AG04449 (cell line): ENCODE data around the gene MMUT.

ENCODE experiments used
- CTCF ChIA-PET: fragments of 350-600 bp; formaldehyde crosslinking; extraction: SDS; loops from one replicate; lab custom pipeline; 2021; ENCODE audit warnings: antibody characterized with exemption; lab: Yijun Ruan, JAX
- POLR2A ChIA-PET: fragments of 400-600, 350-600 bp; formaldehyde crosslinking; extraction: SDS; loops from one replicate; lab custom pipeline; 2020; ENCODE audit warnings: antibody characterized with exemption, inconsistent platforms; lab: Yijun Ruan, JAX
- DNase-seq: peaks from one replicate; pipeline ENCODE4 v3.0.0-alpha.2; 2010; ENCODE audit warnings: low read depth, low spot score
- H3K4me3 ChIP-seq: 2 replicates; pipeline ENCODE4 v1.5.1; 2011; ENCODE audit warnings: low read depth, mild to moderate bottlenecking, control low read depth, low read length
- CTCF ChIP-seq: IDR thresholded peaks from one replicate; pipeline ENCODE4 v1.5.1; 2011; ENCODE audit warnings: mild to moderate bottlenecking, moderate library complexity, low read length, control low read depth, inconsistent platforms; ENCODE audit not compliant: insufficient read depth; ENCODE audit errors: missing control alignments

The MMUT gene

GRCh38 chr6:49463612-49463967 lies 537 bp upstream of the MMUT start:
- no peak for TF ChIP-seq CTCF
- peak overlapping the region; percentile 91 for H3K4me3 ChIP-seq
- ChIA-PET CTCF (no interaction called here), POLR2A (no interaction called here)
- no peak for DNase-seq

GRCh38 chr6:49462599-49462926 lies 490 bp downstream of the MMUT start:
- no peak for TF ChIP-seq CTCF
- DNase-seq = no peak
- ChIA-PET POLR2A (no interaction called here), CTCF (interaction anchor here (1.6 kb wide), 1 partner anchor 9 kb away, joined by 9 read pairs; no protein-coding TSS in a partner anchor)
- H3K4me3 ChIP-seq = peak overlapping the region; percentile 91

GRCh38 chr6:49462071-49462470 lies 982 bp downstream of the MMUT start:
- TF ChIP-seq CTCF = no peak
- peak overlapping the region; percentile 91 for H3K4me3 ChIP-seq
- DNase-seq = no peak
- ChIA-PET CTCF (interaction anchor here (1.6 kb wide), 1 partner anchor 9 kb away, joined by 9 read pairs; no protein-coding TSS in a partner anchor), POLR2A (interaction anchor here (0.6 kb wide), 1 partner anchor 1688 kb away, joined by 3 read pairs; no protein-coding TSS in a partner anchor)

GRCh38 chr6:49457771-49458170 lies 5.3 kb downstream of the MMUT start:
- TF ChIP-seq CTCF = no peak
- ChIA-PET CTCF (no interaction called here), POLR2A (no interaction called here)

GRCh38 chr6:49454787-49455709 lies 8.0 kb downstream of the MMUT start:
- TF ChIP-seq CTCF = no peak
- no peak for DNase-seq
- CTCF ChIA-PET = interaction anchor here (1.3 to 2.2 kb wide), 2 partner anchors 14 to 151 kb away, joined by 3 to 11 read pairs; no protein-coding TSS in a partner anchor
- POLR2A ChIA-PET = no interaction called here
- H3K4me3 ChIP-seq = no peak overlapping the region

More at GRCh38 chr6:49457771-49458170, 5.3 kb downstream of the MMUT start:
- H3K4me3 ChIP-seq = no peak overlapping the region
- no peak for DNase-seq

- no peak for TF ChIP-seq CTCF
- CTCF ChIA-PET = interaction anchor here (0.6 to 2.2 kb wide), 9 partner anchors 9 to 1667 kb away, joined by 3 to 11 read pairs (median 3); no protein-coding TSS in a partner anchor
- POLR2A ChIA-PET = no interaction called here
- H3K4me3 ChIP-seq = no peak overlapping the region
- DNase-seq = no peak
Observed at GRCh38 chr6:49453221-49453620, 9.8 kb downstream of the MMUT start.
